T47D (cell line): ENCODE data around the gene MLLT6.

Source experiments
- DNase-seq, 2 experiments: peaks; one replicate each; pipeline versions ENCODE4 v3.0.0 to v3.0.0-alpha.2; 2011 to 2012; ENCODE audit warnings: low read depth in 1 of 2, low spot score in 1 of 2
- JUND ChIP-seq: IDR thresholded peaks from 2 replicates; pipeline ENCODE4 v1.6.1; 2012; ENCODE audit warnings: low read depth
- in situ Hi-C: cut with HindIII; loops from 2 replicates; pipeline ENCODE4 v1.10.0; 2016; ENCODE audit warnings: low sequenced_read_pairs, low pct_unique_long_range_greater_than_20kb

MLLT6 gene

GRCh38 chr17:38729368-38729885, 24.4 kb downstream of the MLLT6 start:
- no peak for DNase-seq
- in situ Hi-C loops = no loop called here
- no peak for TF ChIP-seq JUND

- in situ Hi-C loops = no loop called here
- TF ChIP-seq JUND = no peak
These were observed 24.9 kb downstream of the MLLT6 start, which contains the start of gene CISD3 for GRCh38 chr17:38729886-38730525. Gene CISD3 (plus strand): TSS chr17:38730341. CDS start chr17:38730359, 18 bp downstream.

DNA sequence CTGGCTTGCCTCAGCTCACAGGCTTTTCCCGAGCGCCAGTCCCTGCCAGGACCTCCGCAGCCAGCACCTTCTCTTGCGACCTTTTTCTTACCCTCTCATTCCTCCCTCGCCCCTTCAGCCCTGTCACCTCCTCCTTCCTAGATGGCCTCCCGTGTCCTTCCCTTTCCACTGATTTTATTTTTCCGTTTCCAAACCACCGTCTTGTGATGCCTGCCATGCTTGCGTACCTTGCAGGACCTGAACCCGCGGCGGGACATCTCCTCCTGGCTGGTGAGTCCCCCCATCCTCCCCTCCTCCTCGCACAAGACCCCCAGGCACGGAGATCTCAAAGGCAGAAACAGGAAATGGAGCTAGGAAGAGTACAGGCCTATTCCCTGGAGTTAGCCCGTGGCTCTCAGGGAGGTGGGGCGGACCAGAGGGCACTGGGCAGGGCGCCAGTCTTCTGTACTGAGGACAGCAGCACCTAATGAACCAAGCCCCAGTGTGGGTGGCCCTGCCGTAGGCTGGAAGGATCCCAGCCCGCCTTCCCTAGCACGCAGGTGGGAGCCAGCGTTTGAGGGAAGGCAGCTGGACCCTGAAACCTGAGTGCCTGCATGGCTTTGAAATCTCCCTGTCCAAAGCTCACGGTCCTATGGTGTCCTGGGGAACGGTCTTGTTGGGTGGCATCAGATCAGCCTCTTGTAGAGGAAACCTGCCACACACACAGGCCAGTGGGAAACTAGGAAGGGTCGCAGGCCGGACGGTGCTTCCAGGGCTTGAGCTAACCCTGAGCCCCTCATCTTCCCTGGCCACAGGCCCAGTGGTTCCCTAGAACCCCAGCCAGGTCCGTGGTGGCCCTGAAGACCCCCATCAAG, 25.7 kb downstream of the MLLT6 start:
- no peak for TF ChIP-seq JUND
- in situ Hi-C loops = no loop called here
- peak in 1 of 2 experiments; percentile 81 for DNase-seq

More at GRCh38 chr17:38729886-38730525, 24.9 kb downstream of the MLLT6 start, which contains the start of gene CISD3:
- peak; percentile 92 to 93 for DNase-seq

GRCh38 chr17:38731526-38732294, 26.6 kb downstream of the MLLT6 start:
- in situ Hi-C loops = no loop called here
- DNase-seq = peak in 1 of 2 experiments; percentile 42
- TF ChIP-seq JUND = no peak

DNA sequence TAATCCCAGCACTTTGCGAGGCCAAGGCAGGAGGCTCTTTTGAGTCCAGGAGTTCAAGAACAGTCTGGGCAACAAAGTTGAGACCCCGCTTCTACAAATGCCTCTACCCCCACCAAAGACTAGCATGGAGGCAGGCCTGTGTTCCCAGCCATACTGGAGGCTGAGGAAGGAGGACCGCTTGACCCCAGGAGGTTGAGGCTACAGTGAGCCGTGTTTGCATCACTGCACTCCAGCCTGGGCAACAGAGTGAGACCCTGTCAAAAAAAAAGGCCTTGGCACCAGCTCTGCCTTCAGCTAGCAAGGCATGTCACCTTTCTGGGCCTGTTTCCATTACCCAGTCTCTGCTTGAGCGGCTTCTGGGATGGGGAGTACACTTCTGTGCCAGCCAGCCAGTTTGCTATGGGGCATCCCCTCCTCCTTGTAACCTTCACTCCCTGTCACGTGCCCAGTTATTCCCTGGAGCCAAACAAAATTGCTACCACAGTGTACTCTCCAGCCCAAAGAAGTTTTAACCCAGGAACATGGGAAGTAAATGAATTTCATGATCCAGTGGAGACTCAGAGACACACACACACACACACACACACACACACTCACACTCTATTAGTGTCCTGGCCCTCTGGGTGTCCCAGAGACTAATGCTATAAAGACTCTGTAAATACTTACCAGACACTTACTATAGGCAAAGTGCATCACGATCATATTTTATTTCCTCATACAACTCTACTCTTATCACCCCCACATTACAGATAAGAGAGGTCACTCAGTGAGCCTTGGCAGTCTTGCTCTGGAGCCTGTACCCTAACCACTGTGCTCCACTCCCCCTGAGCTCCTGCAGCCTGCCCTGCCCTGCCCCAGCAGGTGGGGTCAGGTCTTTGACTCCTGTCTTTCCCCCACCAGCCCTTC, 27.6 kb downstream of the MLLT6 start:
- in situ Hi-C loops = no loop called here
- TF ChIP-seq JUND = no peak
- DNase-seq = peak; percentile 67 to 82

GRCh38 chr17:38733282-38733981, 28.4 kb downstream of the MLLT6 start:
- TF ChIP-seq JUND = peak; percentile 74
- DNase-seq = peak; percentile 77 to 89
- in situ Hi-C loops = no loop called here

DNA sequence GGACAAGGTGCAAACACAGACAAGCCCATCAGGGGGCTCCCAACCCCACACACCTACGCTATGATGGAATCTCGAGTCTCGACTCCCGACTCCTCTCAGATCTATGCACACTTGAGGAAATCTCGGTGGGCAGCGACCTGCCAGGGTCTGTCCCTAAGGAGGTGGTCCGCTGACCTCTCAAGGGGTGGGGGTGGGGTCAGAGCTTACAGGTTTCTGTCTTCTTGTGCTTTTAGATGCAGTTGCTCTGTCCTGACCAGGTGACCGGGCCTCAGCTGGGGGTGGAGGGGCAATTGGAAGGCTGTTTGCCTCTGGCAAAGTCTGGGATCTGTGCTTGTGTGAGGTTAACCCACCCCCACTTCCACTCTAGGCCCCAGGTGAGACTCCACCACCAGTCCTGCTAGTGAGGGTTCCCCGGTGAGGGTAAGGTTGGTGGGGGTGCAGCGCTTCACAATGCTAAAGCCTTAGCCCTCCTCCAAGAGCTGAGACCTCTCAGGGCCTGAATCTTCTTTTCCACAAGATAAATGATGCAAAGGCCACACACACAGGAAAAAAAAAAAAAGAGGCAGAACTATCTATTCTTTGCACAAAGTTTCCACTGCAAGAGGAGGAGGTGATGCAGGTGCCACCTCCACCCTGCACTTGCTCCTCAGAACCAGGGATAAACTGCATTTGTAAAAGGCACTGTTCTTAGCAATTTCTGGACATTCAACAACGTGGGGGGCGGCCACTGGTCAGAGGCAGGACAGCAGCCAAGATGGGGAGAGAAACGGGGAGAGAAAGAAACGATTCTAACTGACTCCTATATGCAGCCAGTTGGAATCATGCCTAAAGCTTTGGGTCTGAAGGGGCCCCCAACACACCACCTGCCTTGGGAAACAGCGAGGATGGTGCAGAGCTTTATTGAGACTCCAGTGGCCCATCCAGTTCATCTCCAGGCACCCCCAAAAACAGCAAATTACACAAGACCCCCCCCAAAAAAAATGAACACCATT, 29.2 kb downstream of the MLLT6 start:
- TF ChIP-seq JUND = no peak
- in situ Hi-C loops = no loop called here
- DNase-seq = peak in 1 of 2 experiments; percentile 71

- DNase-seq = peak; percentile 48 to 76
- in situ Hi-C loops = no loop called here
- no peak for TF ChIP-seq JUND
These were observed 30.3 kb downstream of the MLLT6 start for GRCh38 chr17:38735161-38735997.

GRCh38 chr17:38738007-38738662, 33.1 kb downstream of the MLLT6 start:
- in situ Hi-C loops = no loop called here
- DNase-seq = no peak
- TF ChIP-seq JUND = no peak
